Type B pancreatic cell (in vitro differentiated cells): ENCODE measurements around the gene PRR4. TPM values are rescaled to one million over a fixed set of nuclear protein-coding genes. Genes with fewer than 3 reads are reported as not detected.

Source experiments
- DNase-seq: peaks from one replicate; pipeline ENCODE4 v3.0.0; 2021; ENCODE audit warnings: mixed read lengths; ENCODE audit not compliant: unreplicated experiment; ENCODE audit errors: extremely low spot score
- H3K27ac Mint-ChIP-seq: 2 replicates; pipeline ENCODE4 v1.8.0; 2021; ENCODE audit warnings: mild to moderate bottlenecking, mixed read lengths
- H3K27me3 Mint-ChIP-seq: 2 replicates; pipeline ENCODE4 v1.8.0; 2021; ENCODE audit warnings: mixed read lengths
- H3K36me3 Mint-ChIP-seq: 2 replicates; pipeline ENCODE4 v1.8.0; 2021; ENCODE audit warnings: mixed read lengths
- H3K4me1 Mint-ChIP-seq: one replicate; pipeline ENCODE4 v1.8.0; 2021; ENCODE audit warnings: mixed read lengths; ENCODE audit not compliant: unreplicated experiment
- H3K4me3 Mint-ChIP-seq: 2 replicates; pipeline ENCODE4 v1.8.0; 2021; ENCODE audit warnings: mild to moderate bottlenecking, mixed read lengths
- H3K9me3 Mint-ChIP-seq: 2 replicates; pipeline ENCODE4 v1.8.0; 2021; ENCODE audit warnings: mixed read lengths
- CTCF ChIP-seq: fragments of 200-600 bp; sonication (generic); conservative IDR thresholded peaks from 2 replicates; pipeline ENCODE4 v1.5.0; 2021; ENCODE audit warnings: antibody characterized with exemption, mild to moderate bottlenecking
- total RNA-seq: library from RNA; stranded (reverse); gene quantifications from 2 replicates; pipeline ENCODE4 v1.2.1, GENCODE V29; 2021; ENCODE audit warnings: low replicate concordance

The PRR4 gene
- total RNA-seq, 1 donor from 2014 or later, result 3.8 TPM

GRCh38 chr12:10873378-10873777 lies 24.1 kb upstream of the PRR4 start:
- Mint-ChIP-seq H3K4me1 (no peaks in the 10 kb centered on the region), H3K4me3 (no peak overlapping the region), H3K9me3 (no peaks in the 10 kb centered on the region)

GRCh38 chr12:10867381-10867780 lies 18.1 kb upstream of the PRR4 start:
- DNase-seq, result no peak
- Mint-ChIP-seq H3K27ac (no peak overlapping the region), H3K27me3 (no peaks in the 10 kb centered on the region), H3K9me3 (peaks cover 3% of the 10 kb centered on the region), H3K4me1 (no peaks in the 10 kb centered on the region), H3K4me3 (no peak overlapping the region), H3K36me3 (peaks cover 21% of the 10 kb centered on the region)
- no peak for TF ChIP-seq CTCF

More at GRCh38 chr12:10873378-10873777, 24.1 kb upstream of the PRR4 start:
- H3K27me3 Mint-ChIP-seq, result no peaks in the 10 kb centered on the region
- H3K36me3 Mint-ChIP-seq, result peaks cover 30% of the 10 kb centered on the region
- no peak for TF ChIP-seq CTCF
- H3K27ac Mint-ChIP-seq, result no peak overlapping the region
- DNase-seq, result no peak

GRCh38 chr12:10863512-10864218 lies 14.4 kb upstream of the PRR4 start:
- no peaks in the 10 kb centered on the region for H3K27me3 Mint-ChIP-seq
- H3K4me3 Mint-ChIP-seq, result no peak overlapping the region
- TF ChIP-seq CTCF, result no peak
- no peaks in the 10 kb centered on the region for H3K4me1 Mint-ChIP-seq
- H3K9me3 Mint-ChIP-seq, result peaks cover 7% of the 10 kb centered on the region
- peaks cover 48% of the 10 kb centered on the region for H3K36me3 Mint-ChIP-seq
- no peak for DNase-seq
- H3K27ac Mint-ChIP-seq, result no peak overlapping the region

GRCh38 chr12:10861366-10861765 lies 12.1 kb upstream of the PRR4 start:
- TF ChIP-seq CTCF, result no peak
- no peak for DNase-seq
- Mint-ChIP-seq H3K4me1 (no peaks in the 10 kb centered on the region), H3K27me3 (no peaks in the 10 kb centered on the region), H3K36me3 (peaks cover 66% of the 10 kb centered on the region), H3K27ac (no peak overlapping the region), H3K4me3 (no peak overlapping the region), H3K9me3 (peaks cover 12% of the 10 kb centered on the region)

- Mint-ChIP-seq H3K27ac (no peak overlapping the region), H3K4me3 (no peak overlapping the region), H3K36me3 (peaks cover 72% of the 10 kb centered on the region), H3K4me1 (no peaks in the 10 kb centered on the region), H3K27me3 (no peaks in the 10 kb centered on the region), H3K9me3 (peaks cover 5% of the 10 kb centered on the region)
- no peak for TF ChIP-seq CTCF
- DNase-seq, result no peak
These were observed 6.5 kb upstream of the PRR4 start for GRCh38 chr12:10855807-10856206.
